HFF-Myc (cell line): ENCODE measurements around the gene KCNK10.

Experiments
- DNase-seq: peaks from one replicate; pipeline ENCODE4 v3.0.0-alpha.2; 2011; ENCODE audit warnings: low read depth; ENCODE audit errors: extremely low read depth
- H3K4me3 ChIP-seq: replicated peaks from 2 replicates; pipeline ENCODE4 v1.5.1; 2011; ENCODE audit warnings: low read depth, mild to moderate bottlenecking, control low read depth, low read length
- TF ChIP-seq, protein P1 (sequence below): IDR thresholded peaks from 2 replicates; pipeline ENCODE4 v1.5.1; 2012; ENCODE audit warnings: mild to moderate bottlenecking, low read depth, low read length, control low read depth; ENCODE audit errors: missing control alignments

KCNK10 gene

GRCh38 chr14:88204221-88204620, 118.8 kb downstream of the KCNK10 start:
- TF ChIP-seq, protein P1, sequence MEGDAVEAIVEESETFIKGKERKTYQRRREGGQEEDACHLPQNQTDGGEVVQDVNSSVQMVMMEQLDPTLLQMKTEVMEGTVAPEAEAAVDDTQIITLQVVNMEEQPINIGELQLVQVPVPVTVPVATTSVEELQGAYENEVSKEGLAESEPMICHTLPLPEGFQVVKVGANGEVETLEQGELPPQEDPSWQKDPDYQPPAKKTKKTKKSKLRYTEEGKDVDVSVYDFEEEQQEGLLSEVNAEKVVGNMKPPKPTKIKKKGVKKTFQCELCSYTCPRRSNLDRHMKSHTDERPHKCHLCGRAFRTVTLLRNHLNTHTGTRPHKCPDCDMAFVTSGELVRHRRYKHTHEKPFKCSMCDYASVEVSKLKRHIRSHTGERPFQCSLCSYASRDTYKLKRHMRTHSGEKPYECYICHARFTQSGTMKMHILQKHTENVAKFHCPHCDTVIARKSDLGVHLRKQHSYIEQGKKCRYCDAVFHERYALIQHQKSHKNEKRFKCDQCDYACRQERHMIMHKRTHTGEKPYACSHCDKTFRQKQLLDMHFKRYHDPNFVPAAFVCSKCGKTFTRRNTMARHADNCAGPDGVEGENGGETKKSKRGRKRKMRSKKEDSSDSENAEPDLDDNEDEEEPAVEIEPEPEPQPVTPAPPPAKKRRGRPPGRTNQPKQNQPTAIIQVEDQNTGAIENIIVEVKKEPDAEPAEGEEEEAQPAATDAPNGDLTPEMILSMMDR: no peak
- DNase-seq: no peak
- no peak overlapping the region for H3K4me3 ChIP-seq

DNA sequence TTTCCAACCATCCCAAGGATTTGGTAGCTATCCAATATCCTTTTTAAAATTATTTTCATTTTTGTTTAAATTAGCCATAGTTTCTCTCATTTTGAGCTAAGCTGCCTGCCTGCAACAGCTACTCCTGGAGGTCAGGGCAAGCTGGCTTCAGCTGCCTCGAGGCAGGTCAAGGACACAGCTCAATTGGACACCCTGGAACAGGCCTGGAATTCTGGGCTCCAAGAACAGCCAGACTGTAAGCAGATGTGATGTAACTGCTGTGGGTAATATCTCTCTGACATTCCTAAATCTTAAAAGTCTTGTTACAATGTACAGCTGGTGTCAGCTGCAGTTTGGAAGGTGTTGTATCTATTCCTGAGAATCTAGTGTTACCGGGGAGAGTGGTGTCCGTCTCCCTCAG, 119.8 kb downstream of the KCNK10 start:
- TF ChIP-seq, protein P1: no peak
- H3K4me3 ChIP-seq: no peak overlapping the region
- no peak for DNase-seq

- DNase-seq: no peak
- H3K4me3 ChIP-seq: no peak overlapping the region
- TF ChIP-seq, protein P1: no peak
These were observed 120.8 kb downstream of the KCNK10 start for GRCh38 chr14:88202286-88202685.

- TF ChIP-seq, protein P1: no peak
- DNase-seq: no peak
- H3K4me3 ChIP-seq: no peak overlapping the region
These were observed 121.2 kb downstream of the KCNK10 start for GRCh38 chr14:88201851-88202250.

GRCh38 chr14:88199882-88200281, 123.2 kb downstream of the KCNK10 start:
- no peak overlapping the region for H3K4me3 ChIP-seq
- TF ChIP-seq, protein P1: no peak
- DNase-seq: no peak

GRCh38 chr14:88198446-88198845, 124.6 kb downstream of the KCNK10 start:
- TF ChIP-seq, protein P1: no peak
- DNase-seq: no peak
- no peak overlapping the region for H3K4me3 ChIP-seq

GRCh38 chr14:88196925-88197324, 126.1 kb downstream of the KCNK10 start:
- no peak overlapping the region for H3K4me3 ChIP-seq
- TF ChIP-seq, protein P1: no peak
- no peak for DNase-seq
